Activated CD8-positive, alpha-beta memory T cell treated with anti-CD3 and anti-CD28 coated beads for 4 hours (primary cell): ENCODE measurements around the gene GDF9.

Experiments
- DNase-seq, 2 donors: peaks; one replicate each; pipeline ENCODE4 v3.0.0-alpha.2; 2020; ENCODE audit warnings: low read depth in 2 of 2

The GDF9 gene

GRCh38 chr5:132838516-132839282 is 27.6 kb downstream of the GDF9 start:
- no peak for DNase-seq

GRCh38 chr5:132837868-132838267 is 28.4 kb downstream of the GDF9 start:
- DNase-seq, result no peak

- no peak for DNase-seq
Measured at GRCh38 chr5:132836852-132837251, 29.4 kb downstream of the GDF9 start.

- no peak for DNase-seq
Measured at GRCh38 chr5:132834057-132834456, 32.2 kb downstream of the GDF9 start.

GRCh38 chr5:132832612-132833011 is 33.7 kb downstream of the GDF9 start:
- DNase-seq, result no peak

GRCh38 chr5:132831095-132831860 is 35.0 kb downstream of the GDF9 start:
- DNase-seq, result no peak

- DNase-seq, result no peak
Measured at GRCh38 chr5:132830436-132831094, 35.7 kb downstream of the GDF9 start, which contains the start of gene SHROOM1. SHROOM1 (minus strand) TSS chr5:132830647; CDS start chr5:132826140, 4,507 bp downstream.

- peak; percentile 28 to 49 for DNase-seq
Measured at GRCh38 chr5:132829742-132830435, 36.4 kb downstream of the GDF9 start.

GRCh38 chr5:132828846-132829494 is 37.3 kb downstream of the GDF9 start:
- no peak for DNase-seq

- no peak for DNase-seq
Measured at GRCh38 chr5:132827943-132828673, 38.2 kb downstream of the GDF9 start.

GRCh38 chr5:132826424-132827082 is 39.7 kb downstream of the GDF9 start:
- no peak for DNase-seq

- no peak for DNase-seq
Measured at GRCh38 chr5:132825834-132826391, 40.4 kb downstream of the GDF9 start.

GRCh38 chr5:132825033-132825833 is 41.0 kb downstream of the GDF9 start:
- DNase-seq, result no peak

- DNase-seq, result no peak
Measured at GRCh38 chr5:132824426-132824825, 41.8 kb downstream of the GDF9 start.

GRCh38 chr5:132823481-132824050 is 42.7 kb downstream of the GDF9 start:
- DNase-seq, result no peak

GRCh38 chr5:132822650-132823480 is 43.4 kb downstream of the GDF9 start:
- no peak for DNase-seq

GRCh38 chr5:132821791-132822190 is 44.5 kb downstream of the GDF9 start:
- DNase-seq, result no peak

GRCh38 chr5:132821350-132821749 is 44.9 kb downstream of the GDF9 start:
- no peak for DNase-seq
